Amniotic epithelial cell (primary cell): Measurements from ENCODE around the gene SFTA2.

ENCODE experiments used
- DNase-seq: peaks from one replicate; pipeline ENCODE4 v3.0.0-alpha.2; 2010; ENCODE audit warnings: low read depth

SFTA2 gene

DNA sequence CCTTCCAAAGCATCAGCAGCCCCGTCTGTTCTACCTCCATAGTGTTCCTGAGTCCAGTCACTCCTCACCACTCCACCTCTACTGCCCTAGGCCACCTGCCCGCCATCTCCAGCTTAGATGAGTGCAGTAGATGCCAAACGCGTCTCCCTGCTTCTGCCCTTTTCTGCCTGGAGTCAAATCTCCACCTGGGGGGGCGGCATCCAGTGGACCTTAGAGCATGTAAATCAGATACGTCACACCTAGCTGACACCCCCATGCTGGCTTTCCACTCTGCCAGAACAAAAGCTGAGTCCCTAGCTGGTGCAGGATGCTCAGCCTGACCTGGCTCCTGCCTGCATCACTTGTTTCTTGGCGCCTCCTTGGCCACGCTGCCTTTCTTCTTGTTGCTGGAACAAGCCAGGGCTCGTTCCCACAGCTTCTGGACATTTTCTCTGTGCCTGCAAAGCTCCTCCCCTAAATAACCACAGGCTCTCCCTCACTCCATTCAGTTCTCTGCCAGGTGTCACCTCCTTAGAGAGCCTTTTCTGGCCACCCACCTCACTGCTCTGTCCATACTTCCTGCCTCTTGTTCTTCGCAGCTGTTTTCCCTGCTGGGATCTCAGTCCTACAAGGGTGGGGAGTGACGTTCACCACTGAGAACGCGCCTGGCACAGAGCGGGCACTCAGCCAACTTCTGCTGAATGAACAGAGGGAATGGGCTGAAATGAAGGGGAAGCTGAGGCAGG is 41.9 kb downstream of the SFTA2 start:
- DNase-seq = no peak

DNA sequence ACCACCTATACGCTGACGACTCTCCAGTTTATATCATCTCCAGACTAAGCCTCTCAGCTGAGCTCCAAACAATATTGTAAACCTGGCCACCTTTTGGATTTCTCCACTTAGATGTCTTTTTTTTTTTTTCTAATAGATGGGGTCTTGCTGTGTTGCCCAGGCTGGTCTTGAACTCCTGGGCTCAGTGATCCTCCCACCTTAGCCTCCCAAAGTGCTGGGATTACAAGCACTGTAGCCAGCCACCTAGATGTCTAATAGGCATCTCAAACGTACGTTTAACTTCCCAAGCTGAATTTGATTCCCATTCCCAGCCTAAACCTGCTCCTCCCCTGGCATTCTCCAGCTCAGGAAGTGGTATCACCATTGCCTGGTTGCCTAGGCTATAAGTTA is 42.5 kb downstream of the SFTA2 start:
- no peak for DNase-seq

DNA sequence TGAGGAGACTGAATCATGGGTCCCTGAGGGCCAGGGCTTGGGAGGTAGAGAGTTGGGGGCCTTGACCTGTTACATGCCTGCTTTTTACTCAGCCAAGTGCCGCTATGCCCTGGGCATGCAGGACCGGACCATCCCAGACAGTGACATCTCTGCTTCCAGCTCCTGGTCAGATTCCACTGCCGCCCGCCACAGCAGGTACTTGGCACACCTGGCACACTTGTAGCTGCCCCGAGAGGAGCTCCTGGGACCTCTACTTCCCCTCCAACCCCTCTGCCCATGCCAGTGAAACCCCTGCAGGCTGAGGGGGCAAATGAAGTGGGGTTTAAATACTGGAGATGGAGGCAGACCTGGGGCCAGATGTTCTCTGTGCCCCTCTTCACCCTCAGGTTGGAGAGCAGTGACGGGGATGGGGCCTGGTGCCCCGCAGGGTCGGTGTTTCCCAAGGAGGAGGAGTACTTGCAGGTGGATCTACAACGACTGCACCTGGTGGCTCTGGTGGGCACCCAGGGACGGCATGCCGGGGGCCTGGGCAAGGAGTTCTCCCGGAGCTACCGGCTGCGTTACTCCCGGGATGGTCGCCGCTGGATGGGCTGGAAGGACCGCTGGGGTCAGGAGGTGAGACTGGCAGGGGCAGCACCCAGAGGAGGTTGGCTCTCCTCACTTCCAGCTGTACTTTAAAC is 43.0 kb downstream of the SFTA2 start:
- no peak for DNase-seq

DNA sequence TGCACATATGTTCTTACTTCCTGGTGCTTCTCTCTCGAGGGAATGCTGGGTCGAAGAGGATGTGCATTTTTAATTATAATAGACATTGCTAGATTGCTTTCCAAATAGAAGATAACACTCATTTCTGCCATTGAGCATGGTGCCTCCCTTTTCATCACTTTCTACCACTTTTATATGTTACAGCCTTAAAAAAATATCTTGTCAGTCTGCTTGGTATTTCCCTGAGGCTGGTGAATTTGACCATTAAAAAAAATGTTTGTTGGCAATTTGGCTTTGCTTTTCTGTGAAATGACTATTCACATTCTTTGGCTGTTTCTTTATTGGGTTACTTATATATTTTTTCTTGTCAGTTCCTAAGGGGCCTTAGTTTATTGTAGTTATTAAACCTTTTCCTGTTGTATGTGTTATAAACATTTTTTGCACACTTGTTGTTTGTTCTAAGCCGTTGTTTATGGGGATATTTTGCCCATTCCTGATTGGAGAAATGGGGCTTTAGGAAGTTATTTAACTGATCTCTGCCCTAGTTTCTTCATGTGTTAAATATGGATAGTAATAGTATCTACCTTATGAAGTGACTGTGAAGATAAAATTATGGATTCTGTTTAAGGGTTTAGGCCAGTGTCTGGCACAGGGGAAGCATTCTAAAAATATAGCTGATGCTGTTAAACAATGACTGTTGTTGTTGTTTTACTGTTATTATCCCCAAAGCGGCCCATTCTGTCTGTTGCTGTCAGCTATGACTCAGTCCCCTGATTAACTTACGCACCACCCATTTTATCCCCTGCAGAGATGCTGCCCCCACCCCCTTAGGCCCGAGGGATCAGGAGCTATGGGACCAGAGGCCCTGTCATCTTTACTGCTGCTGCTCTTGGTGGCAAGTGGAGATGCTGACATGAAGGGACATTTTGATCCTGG is 43.8 kb downstream of the SFTA2 start:
- peak; percentile 63 for DNase-seq

DNA sequence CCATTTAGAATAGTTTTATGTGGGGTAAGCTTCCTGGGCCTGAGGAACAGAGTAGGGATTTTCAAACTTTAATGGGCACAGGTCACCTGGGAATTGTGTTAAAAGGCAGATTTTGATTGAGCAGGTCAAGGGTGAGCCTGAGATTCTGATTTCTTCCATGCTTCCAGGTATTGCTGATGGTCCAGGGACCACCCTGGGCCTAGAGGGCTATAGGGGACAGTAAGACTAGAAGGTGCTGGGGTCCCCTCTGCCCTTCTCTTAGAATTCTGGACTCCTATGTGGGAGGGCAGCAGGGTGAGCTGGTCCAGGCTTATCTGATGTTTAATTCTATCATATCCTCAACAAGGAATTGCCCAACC is 45.1 kb downstream of the SFTA2 start:
- no peak for DNase-seq

DNA sequence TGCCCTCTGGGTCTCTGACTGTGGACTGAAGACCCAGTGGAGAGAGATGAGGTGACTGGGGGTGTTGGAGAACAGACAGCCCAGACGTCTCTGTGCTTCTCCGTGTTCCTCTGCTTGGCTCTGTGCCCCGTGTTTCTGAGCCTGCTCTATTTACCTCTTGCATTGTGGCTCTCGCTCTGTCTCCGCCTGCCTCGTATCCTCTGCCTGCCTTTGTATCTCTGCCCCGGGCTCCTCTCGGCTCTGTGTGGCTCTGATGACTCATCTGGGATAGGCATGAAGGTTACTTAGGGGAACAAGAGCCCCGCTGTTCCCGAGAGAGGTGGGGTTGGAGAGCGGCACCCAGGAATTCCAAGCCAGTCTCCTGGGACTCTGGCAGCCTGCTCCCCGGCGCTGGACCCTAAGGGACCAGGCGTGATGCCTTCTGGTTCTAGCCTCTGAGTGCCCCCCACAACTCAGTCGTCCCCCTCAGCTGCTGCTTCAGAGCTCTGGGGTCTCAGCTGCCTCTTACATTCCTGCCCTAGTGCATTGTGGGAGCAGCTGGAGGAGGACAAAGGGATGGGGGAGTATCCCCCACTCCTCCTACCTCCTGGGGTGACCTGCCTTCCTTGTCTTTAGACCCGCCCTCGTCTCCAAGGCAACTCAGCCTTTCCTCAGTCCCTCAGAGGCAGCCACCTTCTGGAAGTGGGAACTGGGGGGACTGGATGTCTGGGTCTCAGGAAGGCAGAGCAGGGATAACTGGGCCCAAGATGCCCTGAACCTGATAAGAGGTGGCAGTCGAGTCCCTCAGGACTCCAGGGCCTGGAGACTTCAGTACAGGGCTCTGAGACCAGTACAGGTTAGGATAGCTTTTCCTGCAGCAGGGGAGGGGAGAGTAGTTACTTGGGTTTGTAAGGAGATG is 45.7 kb downstream of the SFTA2 start:
- peak; percentile 90 for DNase-seq

DNA sequence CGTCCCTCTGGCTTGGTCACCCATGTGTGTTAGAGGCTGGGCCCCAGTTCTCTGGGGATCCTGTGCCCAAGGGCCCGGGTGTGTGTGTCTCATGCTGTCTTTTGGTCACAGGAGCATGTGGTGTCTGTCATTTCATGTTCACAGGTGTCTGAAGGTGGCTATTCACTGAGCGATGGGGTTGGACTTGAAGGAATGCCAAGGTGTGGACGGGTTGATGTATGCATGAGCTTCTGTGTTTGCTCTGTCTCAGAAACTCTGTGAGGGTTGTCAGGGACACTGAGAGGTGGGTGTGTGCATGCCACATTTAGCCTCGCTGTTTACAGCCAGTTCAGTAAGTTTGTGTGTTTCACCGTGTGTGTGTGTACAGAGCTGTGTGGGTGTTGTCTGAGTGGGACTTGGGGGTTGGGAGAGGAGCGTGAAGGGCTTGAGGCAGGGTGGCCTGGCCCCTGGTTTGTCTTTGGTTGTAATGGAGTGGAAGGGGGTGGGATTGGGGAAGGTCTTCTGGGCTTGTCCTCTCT is 46.4 kb downstream of the SFTA2 start:
- peak; percentile 61 for DNase-seq

DNA sequence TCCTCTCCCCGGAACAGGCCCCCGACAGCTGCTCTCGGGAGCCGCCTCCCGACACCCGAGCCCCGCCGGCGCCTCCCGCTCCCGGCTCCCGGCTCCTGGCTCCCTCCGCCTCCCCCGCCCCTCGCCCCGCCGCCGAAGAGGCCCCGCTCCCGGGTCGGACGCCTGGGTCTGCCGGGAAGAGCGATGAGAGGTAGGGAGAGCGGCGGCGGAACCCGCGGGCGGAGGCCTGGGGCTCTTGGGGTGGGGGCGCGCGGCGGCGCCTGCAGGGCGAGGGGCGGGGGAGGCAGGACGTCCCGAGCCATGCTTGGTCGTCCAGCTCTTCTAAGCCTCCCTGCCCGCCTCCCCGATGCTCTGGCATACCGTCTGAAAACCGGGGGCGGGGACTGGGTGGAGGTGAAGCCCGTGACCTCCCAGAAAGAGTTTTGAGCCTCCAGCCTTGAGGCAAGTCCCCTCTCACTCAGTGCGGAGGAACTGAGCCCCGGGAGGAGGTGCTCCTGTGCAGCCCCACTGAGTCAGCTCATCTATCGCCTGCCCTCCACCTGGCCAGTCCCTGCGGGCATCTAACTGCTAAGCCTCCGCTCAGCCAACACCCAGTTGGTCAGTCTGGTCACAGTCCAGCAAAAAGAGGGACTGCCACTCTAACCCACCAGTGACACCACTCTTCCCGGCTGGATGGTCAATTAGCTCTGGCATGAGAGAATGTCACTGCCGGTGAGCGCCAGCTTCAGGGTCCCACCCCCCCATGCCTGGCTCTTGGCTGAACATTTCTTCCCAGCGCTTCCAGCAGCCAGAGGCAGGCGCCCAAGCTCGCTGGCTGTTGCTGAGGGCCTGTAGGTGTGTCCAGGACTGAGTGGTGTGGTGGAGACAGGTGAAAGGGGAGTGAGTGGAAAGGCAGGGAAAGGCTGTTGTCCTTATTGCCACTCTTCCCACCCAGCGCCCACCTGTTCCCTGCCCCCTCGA is 47.2 kb downstream of the SFTA2 start:
- peak; percentile 81 for DNase-seq

DNA sequence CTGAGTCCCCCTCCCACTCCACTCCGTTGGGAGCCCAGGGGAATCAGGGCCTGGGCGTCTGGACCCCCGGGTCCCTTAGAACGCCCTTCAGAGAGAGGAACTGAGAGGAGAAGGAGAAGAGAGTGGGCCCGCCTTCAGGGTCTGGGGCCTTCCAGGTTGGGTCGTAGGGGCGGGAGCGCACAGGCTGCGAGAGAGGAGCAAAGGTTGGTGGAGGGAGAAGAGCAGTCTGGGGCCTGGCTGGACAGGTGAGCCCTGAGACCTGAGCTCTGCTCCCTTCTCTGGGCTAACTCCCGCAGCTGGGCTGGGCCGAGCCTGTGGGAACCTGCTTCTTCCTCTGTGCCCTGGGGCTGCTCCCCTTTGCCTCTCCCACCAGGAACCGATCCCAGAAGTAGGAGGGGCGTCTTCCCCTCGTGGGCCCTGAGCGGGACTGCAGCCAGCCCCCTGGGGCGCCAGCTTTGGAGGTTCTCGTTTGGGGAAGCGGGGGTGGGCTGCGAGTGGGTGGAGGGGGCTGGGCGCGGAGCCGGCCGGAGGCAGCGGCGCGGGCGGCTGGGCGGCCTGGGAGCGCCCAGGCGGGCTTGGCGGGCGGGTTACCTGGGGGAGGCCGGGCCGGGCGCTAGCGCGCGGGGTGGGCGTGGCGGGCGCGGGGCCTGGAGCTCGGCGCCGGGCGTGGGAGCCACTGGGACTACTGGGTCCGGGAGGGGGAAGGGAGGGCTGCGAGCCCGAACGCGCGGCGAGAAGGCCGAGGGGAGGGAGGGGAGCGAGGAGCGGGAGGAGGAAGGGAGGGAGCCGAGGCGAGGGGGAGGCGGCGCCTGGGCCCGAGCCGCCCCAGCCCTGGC is 48.1 kb downstream of the SFTA2 start, which contains the start of gene DDR1:
TSS of gene DDR1 (plus strand) at position 835 of the 836 bp plus-strand sequence. CDS start 4,211 bp downstream, outside the sequence.
- DNase-seq = peak; percentile 87

DNA sequence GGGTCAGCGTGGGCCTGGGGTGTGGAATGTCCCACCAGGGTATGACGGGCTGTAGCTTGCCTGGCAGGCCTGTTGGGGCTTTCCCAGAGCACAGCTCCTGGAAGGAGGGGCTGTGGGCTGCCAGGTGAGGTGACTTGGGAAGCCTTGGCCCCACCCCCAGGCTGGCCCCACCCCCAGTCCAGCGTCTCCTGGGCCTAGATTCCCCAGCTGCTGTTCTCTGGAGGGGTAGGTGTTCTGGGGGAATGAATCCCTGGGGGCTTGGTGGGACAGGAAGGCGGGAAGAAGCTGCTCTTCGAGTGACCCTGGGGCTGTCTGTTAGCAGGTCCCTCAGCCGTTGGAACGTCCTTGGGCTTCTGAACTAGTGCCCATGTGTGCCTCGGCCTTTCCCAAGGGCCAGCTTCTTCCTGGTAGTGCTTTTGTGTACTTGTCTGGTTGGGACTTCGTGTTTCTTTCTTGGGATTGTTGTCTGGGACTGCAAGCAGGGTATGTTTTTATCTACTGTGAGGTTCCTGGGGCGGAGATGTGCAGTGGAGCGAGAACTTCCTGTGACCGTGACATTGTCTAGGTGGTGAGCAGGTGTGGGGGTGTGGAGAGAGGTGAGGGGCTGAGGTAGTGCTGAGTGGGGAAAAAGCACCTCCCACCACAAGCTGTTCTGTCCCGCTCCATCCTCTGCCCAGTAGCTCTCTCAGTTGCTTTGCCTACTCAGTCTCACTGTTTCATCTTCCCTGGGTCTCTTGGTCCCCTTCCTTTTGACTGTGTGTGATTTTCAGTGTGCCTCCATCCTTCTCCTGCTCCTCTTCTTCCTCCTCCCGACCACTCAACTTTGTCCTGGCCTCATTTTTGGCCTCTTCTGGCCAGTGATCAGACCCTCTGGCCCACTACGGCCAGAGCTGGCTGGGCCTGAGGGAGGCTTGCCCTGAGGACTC is 48.9 kb downstream of the SFTA2 start:
- no peak for DNase-seq

DNA sequence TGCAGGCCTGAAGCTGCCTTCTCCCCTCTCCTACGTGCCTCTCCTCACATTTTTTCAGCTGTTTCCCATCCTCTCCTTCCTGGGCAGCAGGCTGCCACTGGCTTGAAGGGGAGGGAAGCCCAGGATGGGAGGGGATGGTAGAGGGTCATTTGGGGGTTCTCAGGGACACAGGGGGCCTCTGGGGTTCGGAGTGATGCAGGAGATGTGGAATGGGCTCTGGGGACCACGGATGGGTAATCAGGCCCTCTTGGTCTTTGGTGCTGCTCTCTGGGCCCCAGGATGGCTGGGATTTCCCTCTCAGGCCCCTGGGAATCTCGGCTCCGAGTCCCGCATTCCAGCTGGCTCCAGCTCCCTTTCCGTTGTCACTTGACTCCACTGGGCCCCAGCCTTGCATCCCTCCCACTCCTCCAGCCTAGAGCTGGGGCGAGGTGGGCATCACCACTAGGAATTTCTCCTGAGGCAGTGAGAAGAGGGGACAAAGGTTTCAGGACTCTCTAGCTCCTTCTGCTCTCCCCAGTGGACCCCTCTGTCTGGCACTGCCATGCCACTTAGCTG is 49.7 kb downstream of the SFTA2 start:
- no peak for DNase-seq

DNA sequence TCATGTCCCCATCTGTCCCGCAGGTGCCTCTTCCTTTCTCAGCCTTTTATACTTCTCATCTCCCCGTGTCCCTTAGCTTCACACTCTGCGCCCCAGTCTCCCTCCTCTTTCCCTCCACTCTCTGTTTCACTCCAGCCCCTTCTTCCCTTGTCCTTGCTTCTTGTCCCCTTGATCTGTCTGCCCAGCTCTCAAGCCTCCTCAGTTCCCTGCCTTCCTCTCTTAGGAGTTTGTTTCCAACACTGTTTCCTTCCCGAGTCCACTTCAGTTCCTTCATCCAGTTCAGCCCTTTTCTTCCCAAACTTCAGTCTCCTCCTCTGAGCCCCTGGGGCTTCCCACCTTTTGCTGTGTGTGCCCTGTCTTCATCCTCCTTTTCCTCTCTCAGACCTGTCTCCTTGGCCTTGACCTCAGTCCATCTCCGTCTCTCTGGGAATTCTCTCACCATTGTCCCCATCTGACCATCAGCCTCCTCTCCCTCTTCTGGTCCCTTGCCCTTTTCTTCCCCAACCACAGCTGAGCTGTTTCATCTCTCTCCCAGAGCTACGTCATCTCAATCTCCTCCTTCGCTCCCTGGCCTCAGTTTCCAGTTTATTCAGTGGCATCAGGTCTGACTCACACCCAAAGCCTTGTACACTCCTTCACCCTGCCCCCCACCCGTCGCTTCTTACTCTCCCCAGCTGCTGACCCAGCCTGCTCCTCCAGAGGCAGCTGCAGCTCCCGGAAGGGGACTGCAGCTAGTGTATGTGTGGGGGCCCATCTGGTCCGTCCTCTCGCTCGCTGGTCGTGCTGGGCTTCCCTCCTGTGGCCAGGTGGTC is 50.4 kb downstream of the SFTA2 start:
- peak; percentile 63 for DNase-seq
